HG03025 (cell line): ENCODE results near the gene GLTP.
"Not testable (repeated sequence)": the region's sequence is repeated elsewhere in the genome, so short reads cannot be mapped to it uniquely, and the experiment has no call there.

Source experiments
- ATAC-seq: cut with Tn5 transposase; IDR thresholded peaks from one replicate; pipeline ENCODE4 v1.9.1; 2021; ENCODE audit warnings: mild to moderate bottlenecking, moderate library complexity; ENCODE audit not compliant: unreplicated experiment, low FRiP score

The GLTP gene, protein sequence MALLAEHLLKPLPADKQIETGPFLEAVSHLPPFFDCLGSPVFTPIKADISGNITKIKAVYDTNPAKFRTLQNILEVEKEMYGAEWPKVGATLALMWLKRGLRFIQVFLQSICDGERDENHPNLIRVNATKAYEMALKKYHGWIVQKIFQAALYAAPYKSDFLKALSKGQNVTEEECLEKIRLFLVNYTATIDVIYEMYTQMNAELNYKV

GRCh38 chr12:109880043-109880931 is at the start of gene GLTP:
GLTP (minus strand) TSS chr12:109880541; CDS start chr12:109880374, 167 bp downstream.
- peak; percentile 77 for ATAC-seq

- not testable (repeated sequence) for ATAC-seq
Observed at GRCh38 chr12:109929326-109929725, 49.0 kb upstream of the GLTP start.

- no peak for ATAC-seq
Observed at GRCh38 chr12:109928058-109928656, 47.8 kb upstream of the GLTP start.

- no peak for ATAC-seq
Observed at GRCh38 chr12:109927622-109928021, 47.3 kb upstream of the GLTP start.

DNA sequence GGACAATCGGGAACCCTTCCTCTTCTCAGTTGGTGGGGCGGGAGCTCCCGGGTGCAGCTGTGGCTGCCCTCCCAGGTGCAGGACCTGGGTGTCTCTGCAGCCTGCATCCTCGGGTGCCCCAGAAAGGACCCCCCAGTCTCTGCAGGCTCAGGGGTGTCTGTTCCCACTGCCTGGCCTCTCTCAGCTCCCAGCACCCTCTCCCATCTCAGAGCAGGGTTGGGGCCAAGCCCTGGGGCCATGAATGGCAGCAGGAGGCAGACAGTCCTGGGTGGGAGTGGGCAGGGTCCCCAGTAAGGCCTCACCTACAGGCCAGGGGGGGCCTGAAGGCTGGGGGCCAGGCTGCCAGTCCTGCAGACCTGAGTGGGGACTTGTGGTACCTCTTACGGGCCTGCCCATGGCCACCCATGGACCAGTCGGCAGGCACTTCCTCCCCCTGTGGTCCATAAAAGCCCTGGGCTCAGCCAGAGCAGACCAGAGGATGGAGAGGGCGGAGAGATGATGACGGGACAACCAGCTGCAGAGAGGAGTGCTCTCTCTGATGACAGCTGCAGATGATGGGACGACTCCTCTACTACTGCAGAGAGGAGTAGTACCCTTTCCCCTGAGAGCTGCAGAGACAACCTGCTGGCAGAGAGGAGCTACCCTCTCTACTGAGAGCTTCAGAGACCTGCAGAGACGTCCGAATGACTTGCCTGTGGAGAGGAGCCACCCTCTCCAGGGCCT is 46.3 kb upstream of the GLTP start:
- no peak for ATAC-seq

DNA sequence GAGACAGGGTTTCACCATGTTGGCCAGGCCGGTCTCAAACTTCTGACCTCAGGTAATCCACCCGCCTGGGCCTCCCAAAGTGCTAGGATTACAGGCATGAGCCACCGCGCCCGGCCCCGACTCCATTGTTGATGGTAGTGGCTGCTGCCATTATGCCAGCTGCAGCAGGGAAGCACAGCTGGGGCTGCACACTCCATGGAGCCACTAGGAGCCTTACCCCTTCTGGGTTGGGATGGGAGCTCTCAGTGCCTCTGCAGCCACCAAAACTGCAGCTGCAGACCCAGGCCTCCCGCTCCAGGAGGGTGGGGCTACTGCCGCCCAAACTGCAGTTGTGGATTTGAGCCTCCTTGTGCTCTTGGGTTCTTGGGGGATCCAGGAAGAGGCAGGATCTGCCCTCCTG is 45.7 kb upstream of the GLTP start:
- ATAC-seq: no peak

DNA sequence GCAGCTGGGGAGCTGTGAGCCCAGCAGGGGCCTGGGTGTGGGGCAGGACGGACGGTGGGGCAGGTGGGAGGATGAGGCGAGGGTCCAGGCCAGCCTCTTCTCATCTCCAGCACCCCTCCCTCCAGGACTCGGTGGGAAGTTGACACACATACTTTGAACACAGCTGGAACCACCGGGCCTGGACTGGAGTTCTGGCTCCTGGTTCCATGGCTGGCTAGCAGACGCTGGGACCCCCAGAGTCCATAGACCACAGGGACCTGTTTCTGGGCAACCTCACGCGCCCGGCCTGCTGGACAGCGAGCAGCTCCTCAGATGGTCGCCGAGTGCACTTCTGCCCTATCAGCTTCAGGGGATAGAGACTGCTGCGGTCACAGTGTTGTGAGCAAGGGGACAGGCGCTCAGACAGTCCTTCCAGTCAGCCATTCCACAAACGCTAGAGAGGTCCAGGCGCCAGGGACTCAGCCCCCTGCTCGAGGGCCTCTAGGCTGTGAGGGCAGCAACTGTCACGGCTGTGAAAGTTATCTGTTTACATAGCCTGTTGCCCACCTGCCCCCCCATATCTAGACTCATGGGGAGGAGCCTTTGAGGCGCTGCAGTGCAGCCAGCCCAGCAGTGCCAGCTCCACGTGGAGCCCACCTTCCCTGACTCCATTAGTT is 45.0 kb upstream of the GLTP start:
- ATAC-seq: no peak

DNA sequence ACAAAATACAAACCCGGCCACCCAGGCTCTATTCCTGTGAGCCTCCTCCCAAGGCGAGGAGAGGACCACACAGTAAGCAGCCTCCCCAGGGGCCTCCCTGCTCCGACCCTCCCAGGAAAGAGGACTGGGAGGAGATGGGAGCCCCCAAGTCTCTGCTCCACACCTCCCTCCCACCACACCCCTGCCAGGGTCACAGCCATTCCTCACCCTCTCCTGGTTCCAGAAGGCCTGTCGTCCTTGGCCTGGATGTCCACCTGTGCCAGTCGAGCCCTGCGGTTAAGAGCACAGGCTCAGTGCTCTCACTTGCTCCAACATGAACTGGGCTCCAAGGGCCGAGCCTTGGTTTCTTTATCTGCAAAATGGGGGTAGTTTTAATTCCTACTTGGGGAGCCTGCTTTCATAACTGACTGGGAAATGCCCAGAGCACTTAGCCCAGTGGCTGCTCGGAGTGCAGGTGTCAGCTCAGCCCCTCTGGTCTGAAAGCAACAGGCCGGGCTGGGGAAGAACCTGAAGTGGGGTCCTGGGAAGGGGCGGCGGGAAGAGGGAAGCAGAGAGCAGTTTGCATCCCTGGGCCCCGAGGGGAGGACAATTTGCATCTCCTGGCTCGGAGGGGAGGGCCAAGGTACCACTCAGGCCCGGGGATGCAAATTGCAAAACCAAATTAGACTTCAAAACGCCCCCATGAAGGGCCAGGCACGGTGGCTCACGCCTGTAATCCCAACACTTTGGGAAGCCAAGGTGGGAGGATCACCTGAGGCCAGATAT is 43.3 kb upstream of the GLTP start:
- no peak for ATAC-seq

- no peak for ATAC-seq
Observed at GRCh38 chr12:109923038-109923437, 42.7 kb upstream of the GLTP start.

DNA sequence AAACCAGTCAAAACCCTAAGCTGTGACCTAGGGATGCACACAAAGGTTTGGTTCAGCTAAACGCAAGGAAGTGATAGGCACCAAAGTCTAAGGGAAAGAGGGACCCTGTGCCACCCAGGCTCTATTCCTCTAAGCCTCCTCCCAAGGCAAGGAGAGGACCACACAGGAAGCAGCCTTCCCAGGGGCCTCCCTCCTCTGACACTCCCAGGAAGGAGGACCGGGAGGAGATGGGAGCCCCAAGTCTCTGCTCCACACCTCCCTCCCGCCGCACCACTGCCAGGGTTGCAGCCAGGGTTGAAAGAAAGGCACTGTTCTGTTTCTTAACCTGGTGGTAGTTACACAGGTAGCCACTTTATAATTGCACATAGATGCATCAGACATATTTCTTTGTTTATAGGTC is 41.6 kb upstream of the GLTP start:
- no peak for ATAC-seq

GRCh38 chr12:109920261-109920780 is 40.0 kb upstream of the GLTP start:
- no peak for ATAC-seq

DNA sequence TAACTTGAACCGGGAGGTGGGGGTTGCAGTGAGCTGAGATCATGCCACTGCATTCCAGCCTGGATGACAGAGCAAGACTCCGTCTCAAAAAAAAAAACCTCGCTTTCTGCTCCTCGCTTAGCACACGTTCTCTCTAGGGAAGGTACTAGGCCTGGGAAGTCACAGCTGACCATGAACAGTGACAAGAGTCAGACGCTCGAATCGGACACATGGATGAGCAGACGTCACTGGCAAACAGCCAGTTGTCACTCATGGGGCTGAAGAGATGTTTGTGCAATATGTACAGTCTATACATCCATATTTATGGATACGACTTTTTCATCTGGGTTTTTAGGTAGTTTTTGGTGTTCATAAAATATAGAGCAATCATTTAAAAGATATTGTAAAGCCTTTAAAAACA is 39.1 kb upstream of the GLTP start:
- no peak for ATAC-seq

- no peak for ATAC-seq
Observed at GRCh38 chr12:109916045-109916444, 35.7 kb upstream of the GLTP start.

GRCh38 chr12:109915171-109916040 is 35.1 kb upstream of the GLTP start:
- no peak for ATAC-seq

- ATAC-seq: no peak
Observed at GRCh38 chr12:109914461-109914860, 34.1 kb upstream of the GLTP start.

DNA sequence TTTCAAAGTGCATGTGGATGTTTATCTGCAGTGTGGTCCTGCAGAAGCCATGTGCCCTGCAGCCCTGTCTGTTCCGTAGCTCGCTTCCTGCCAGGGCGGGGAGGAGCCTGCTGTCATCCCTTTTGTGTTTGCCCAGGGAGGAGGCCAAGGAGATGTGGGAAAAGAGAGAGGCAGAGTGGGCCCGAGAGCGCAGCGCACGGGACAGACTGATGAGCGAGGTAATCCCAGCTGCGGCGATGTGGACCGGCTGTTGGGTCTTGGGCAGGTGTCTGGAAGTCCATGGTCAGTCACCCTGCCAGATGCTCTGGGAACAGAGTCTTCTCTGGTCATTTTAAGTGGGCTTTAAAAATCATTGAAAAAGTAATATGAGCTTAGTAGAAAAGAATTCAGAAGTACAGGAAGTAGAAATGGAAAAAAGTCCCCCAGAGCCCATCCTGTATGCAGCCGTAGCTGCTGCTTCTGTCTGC is 32.5 kb upstream of the GLTP start:
- ATAC-seq: no peak

DNA sequence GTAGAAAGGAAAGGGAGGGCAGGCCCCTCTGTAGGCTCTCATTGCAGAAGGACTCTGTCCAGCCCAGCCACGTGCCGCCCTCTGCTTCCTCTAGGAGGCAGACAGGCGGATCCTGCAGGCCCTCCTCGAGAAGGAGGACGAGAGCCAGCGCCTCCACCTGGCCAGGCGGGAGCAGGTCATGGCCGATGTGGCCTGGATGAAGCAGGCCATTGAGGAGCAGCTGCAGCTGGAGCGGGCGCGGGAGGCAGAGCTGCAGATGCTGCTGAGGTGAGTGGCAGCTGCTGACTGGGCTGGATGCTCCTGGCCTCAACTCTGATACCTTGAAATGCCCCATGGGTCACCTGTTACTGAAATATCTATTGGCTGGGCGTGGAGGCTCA is 30.6 kb upstream of the GLTP start:
- no peak for ATAC-seq

DNA sequence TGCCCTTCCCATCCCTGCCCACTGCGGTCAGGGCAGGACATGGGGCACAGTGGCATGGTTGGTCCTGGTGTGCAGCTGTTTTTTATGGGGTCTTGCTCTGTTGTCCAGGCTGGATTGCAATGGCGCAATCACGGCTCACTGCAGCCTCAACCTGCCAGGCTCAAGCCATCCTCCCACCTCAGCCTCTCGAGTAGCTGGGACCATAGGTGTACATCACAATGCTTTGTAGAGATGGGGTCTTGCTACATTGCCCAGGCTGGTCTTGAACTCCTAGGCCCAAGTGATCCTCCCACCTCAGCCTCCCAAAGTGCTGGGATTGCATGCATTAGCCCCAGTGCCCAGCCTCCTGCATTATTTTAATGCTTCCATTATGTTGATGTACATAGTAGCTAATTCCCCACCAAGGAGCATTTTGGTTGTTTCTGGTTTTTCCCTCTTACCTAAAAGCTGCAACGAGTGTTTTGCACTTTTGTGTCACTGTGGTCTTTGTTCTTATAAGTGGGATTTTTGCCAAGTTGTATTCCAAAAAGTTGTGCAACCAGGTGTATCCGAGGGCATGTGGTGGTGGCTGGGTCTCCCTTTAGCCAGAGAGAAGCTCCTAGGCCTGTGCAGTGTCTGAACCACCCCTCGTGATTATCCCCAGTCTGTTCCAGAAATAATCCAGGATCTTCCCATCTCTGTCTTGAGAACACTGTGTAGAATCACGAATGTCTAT is 30.1 kb upstream of the GLTP start:
- no peak for ATAC-seq
